SKM-1 (cell line): ENCODE data around the gene CEP83.
"Not testable (repeated sequence)": the region's sequence is repeated elsewhere in the genome, so short reads cannot be mapped to it uniquely, and the experiment has no call there.

Experiments
- DNase-seq: peaks from one replicate; lab custom pipeline; 2025; ENCODE audit not compliant: unreplicated experiment; lab: John Stamatoyannopoulos, UW

The CEP83 gene

GRCh38 chr12:94435511-94435927 lies 24.1 kb downstream of the CEP83 start:
- no peak for DNase-seq

- DNase-seq: no peak
Observed at GRCh38 chr12:94434171-94434570, 25.5 kb downstream of the CEP83 start.

- no peak for DNase-seq
Observed at GRCh38 chr12:94433744-94434143, 25.9 kb downstream of the CEP83 start.

- DNase-seq: no peak
Observed at GRCh38 chr12:94430304-94430703, 29.4 kb downstream of the CEP83 start.

GRCh38 chr12:94429633-94430032 lies 30.0 kb downstream of the CEP83 start:
- DNase-seq: no peak

GRCh38 chr12:94429191-94429590 lies 30.5 kb downstream of the CEP83 start:
- DNase-seq: no peak

GRCh38 chr12:94427501-94428381 lies 31.9 kb downstream of the CEP83 start:
- DNase-seq: no peak

- no peak for DNase-seq
Observed at GRCh38 chr12:94426049-94426448, 33.6 kb downstream of the CEP83 start.

- not testable (repeated sequence) for DNase-seq
Observed at GRCh38 chr12:94424830-94425229, 34.8 kb downstream of the CEP83 start.

GRCh38 chr12:94421868-94422740 lies 37.6 kb downstream of the CEP83 start:
- DNase-seq: no peak

- DNase-seq: no peak
Observed at GRCh38 chr12:94418517-94418916, 41.1 kb downstream of the CEP83 start.

GRCh38 chr12:94416613-94417012 lies 43.1 kb downstream of the CEP83 start:
- no peak for DNase-seq

- DNase-seq: no peak
Observed at GRCh38 chr12:94415066-94415465, 44.6 kb downstream of the CEP83 start.

GRCh38 chr12:94405413-94406116 lies 54.1 kb downstream of the CEP83 start:
- DNase-seq: no peak

- DNase-seq: no peak
Observed at GRCh38 chr12:94404854-94405253, 54.8 kb downstream of the CEP83 start.

GRCh38 chr12:94401326-94401725 lies 58.3 kb downstream of the CEP83 start:
- DNase-seq: no peak

- DNase-seq: not testable (repeated sequence)
Observed at GRCh38 chr12:94398685-94399084, 61.0 kb downstream of the CEP83 start.

- no peak for DNase-seq
Observed at GRCh38 chr12:94397401-94397800, 62.3 kb downstream of the CEP83 start.

GRCh38 chr12:94396014-94396413 lies 63.7 kb downstream of the CEP83 start:
- DNase-seq: not testable (repeated sequence)

- no peak for DNase-seq
Observed at GRCh38 chr12:94390130-94390485, 69.6 kb downstream of the CEP83 start.

- not testable (repeated sequence) for DNase-seq
Observed at GRCh38 chr12:94389482-94390129, 70.1 kb downstream of the CEP83 start.
